ENCODE measurements around the gene ATP5F1C.
A peak's percentile ranks its signal among the peaks of the same experiment; 100 is the strongest.
"Not testable (repeated sequence)": the region's sequence is repeated elsewhere in the genome, so short reads cannot be mapped to it uniquely, and the experiment has no call there.

ATP5F1C gene

GRCh38 chr10:7794251-7795026 is 6.5 kb downstream of the ATP5F1C start:
- DNase-seq = no peak

- no peak for DNase-seq
These were observed 7.6 kb downstream of the ATP5F1C start for GRCh38 chr10:7795605-7796004.

GRCh38 chr10:7797582-7797981 is 9.6 kb downstream of the ATP5F1C start:
- DNase-seq = no peak

- DNase-seq = no peak
These were observed 14.6 kb downstream of the ATP5F1C start for GRCh38 chr10:7802606-7803005.

GRCh38 chr10:7804216-7804615 is 16.2 kb downstream of the ATP5F1C start:
- DNase-seq = no peak

GRCh38 chr10:7804741-7805140 is 16.8 kb downstream of the ATP5F1C start:
- no peak for DNase-seq

- no peak for DNase-seq
These were observed 20.8 kb downstream of the ATP5F1C start for GRCh38 chr10:7808686-7809267.

- no peak for DNase-seq
These were observed 22.5 kb downstream of the ATP5F1C start for GRCh38 chr10:7810443-7810842.

- no peak for DNase-seq
These were observed 23.0 kb downstream of the ATP5F1C start for GRCh38 chr10:7811000-7811399.

GRCh38 chr10:7811743-7812142 is 23.8 kb downstream of the ATP5F1C start:
- not testable (repeated sequence) for DNase-seq

- DNase-seq = no peak
These were observed 25.5 kb downstream of the ATP5F1C start for GRCh38 chr10:7813481-7813880.

- no peak for DNase-seq
These were observed 29.6 kb downstream of the ATP5F1C start for GRCh38 chr10:7817576-7817975.

- no peak for DNase-seq
These were observed 30.0 kb downstream of the ATP5F1C start for GRCh38 chr10:7817984-7818294.

GRCh38 chr10:7818295-7819120 is 30.5 kb downstream of the ATP5F1C start, which contains the start of gene TAF3:
TSS of gene TAF3 (plus strand) at chr10:7818505. CDS start at chr10:7818710, 205 bp downstream.
- peak; percentile 92 for DNase-seq

GRCh38 chr10:7819121-7819460 is 31.1 kb downstream of the ATP5F1C start:
- DNase-seq = no peak

- no peak for DNase-seq
These were observed 36.3 kb downstream of the ATP5F1C start for GRCh38 chr10:7824251-7824650.

GRCh38 chr10:7826971-7827370 is 39.0 kb downstream of the ATP5F1C start:
- DNase-seq = no peak

- DNase-seq = no peak
These were observed 41.4 kb downstream of the ATP5F1C start for GRCh38 chr10:7829289-7829834.

GRCh38 chr10:7832060-7832459 is 44.1 kb downstream of the ATP5F1C start:
- DNase-seq = no peak

GRCh38 chr10:7833210-7833609 is 45.2 kb downstream of the ATP5F1C start:
- DNase-seq = no peak

- DNase-seq = no peak
These were observed 46.3 kb downstream of the ATP5F1C start for GRCh38 chr10:7834262-7834661.

GRCh38 chr10:7836571-7836970 is 48.6 kb downstream of the ATP5F1C start:
- no peak for DNase-seq

- DNase-seq = no peak
These were observed 58.6 kb downstream of the ATP5F1C start for GRCh38 chr10:7846591-7846990.
